Measurements from ENCODE around the gene PAPPA2. TPM values are rescaled to one million over a fixed set of nuclear protein-coding genes. Genes with fewer than 3 reads are reported as not detected.

PAPPA2 gene
- total and polyA plus RNA-seq, 2 donors (not counting 1 experiment from before 2014, with no cell fraction given): 0.24 to 4.1 TPM

GRCh38 chr1:176444286-176444685, 18.7 kb upstream of the PAPPA2 start:
- H3K27me3 ChIP-seq (ENCODE audit: control insufficient read depth, insufficient read depth, low read length): no peaks in the 10 kb centered on the region
- H3K9ac ChIP-seq (ENCODE audit: insufficient read depth, low read length): no peak overlapping the region
- no peaks in the 10 kb centered on the region for H4K20me1 ChIP-seq (ENCODE audit: control insufficient read depth, extremely low read depth, insufficient read depth, low read length)
- no peak for TF ChIP-seq EZH2 (IDR thresholded peaks at IDR 0.05; ENCODE audit: low read length, missing control alignments)
- TF ChIP-seq CTCF (conservative IDR thresholded peaks at IDR 0.05 in 1 of 2, IDR thresholded peaks at IDR 0.05 in 1 of 2; ENCODE audit: low read depth in 1 of 2, low read length in 2 of 2): no peak
- no peak overlapping the region for H3K4me3 ChIP-seq (replicated peaks in 1 of 4; ENCODE audit: control extremely low read depth in 1 of 4, insufficient read depth in 1 of 4, low read depth in 3 of 4, low read length in 4 of 4)
- H3K4me2 ChIP-seq (ENCODE audit: extremely low read depth, insufficient read depth, low read length): no peak overlapping the region
- no peaks in the 10 kb centered on the region for H3K79me2 ChIP-seq (ENCODE audit: control insufficient read depth, insufficient read depth, low read length)
- no peaks in the 10 kb centered on the region for H3K36me3 ChIP-seq (ENCODE audit: control insufficient read depth, insufficient read depth, low read length)
- H2AFZ ChIP-seq (ENCODE audit: low read length): no peak overlapping the region
- no peak overlapping the region for H3K27ac ChIP-seq (ENCODE audit: insufficient read depth, low read length)
- H3K4me1 ChIP-seq (ENCODE audit: control insufficient read depth, extremely low read depth, insufficient read depth, low read length): no peaks in the 10 kb centered on the region
- DNase-seq (ENCODE audit: low read depth in 2 of 2): no peak
- no peaks in the 10 kb centered on the region for H3K9me3 ChIP-seq (ENCODE audit: control insufficient read depth, insufficient read depth, low read depth, low read length)

GRCh38 chr1:176445402-176445801, 17.6 kb upstream of the PAPPA2 start:
- Histone ChIP-seq H3K79me2 (ENCODE audit: control insufficient read depth, insufficient read depth, low read length) (no peaks in the 10 kb centered on the region), H3K27ac (ENCODE audit: insufficient read depth, low read length) (no peak overlapping the region), H3K4me3 (replicated peaks in 1 of 4; ENCODE audit: control extremely low read depth in 1 of 4, insufficient read depth in 1 of 4, low read depth in 3 of 4, low read length in 4 of 4) (no peak overlapping the region), H3K4me1 (ENCODE audit: control insufficient read depth, extremely low read depth, insufficient read depth, low read length) (no peaks in the 10 kb centered on the region), H3K4me2 (ENCODE audit: extremely low read depth, insufficient read depth, low read length) (no peak overlapping the region), H3K9me3 (ENCODE audit: control insufficient read depth, insufficient read depth, low read depth, low read length) (no peaks in the 10 kb centered on the region), H4K20me1 (ENCODE audit: control insufficient read depth, extremely low read depth, insufficient read depth, low read length) (no peaks in the 10 kb centered on the region), H3K27me3 (ENCODE audit: control insufficient read depth, insufficient read depth, low read length) (no peaks in the 10 kb centered on the region), H3K36me3 (ENCODE audit: control insufficient read depth, insufficient read depth, low read length) (no peaks in the 10 kb centered on the region), H3K9ac (ENCODE audit: insufficient read depth, low read length) (no peak overlapping the region), H2AFZ (ENCODE audit: low read length) (no peak overlapping the region)
- no peak for DNase-seq (ENCODE audit: low read depth in 2 of 2)
- TF ChIP-seq EZH2 (IDR thresholded peaks at IDR 0.05; ENCODE audit: low read length, missing control alignments) (no peak), CTCF (conservative IDR thresholded peaks at IDR 0.05 in 1 of 2, IDR thresholded peaks at IDR 0.05 in 1 of 2; ENCODE audit: low read depth in 1 of 2, low read length in 2 of 2) (no peak)

GRCh38 chr1:176448340-176448739, 14.6 kb upstream of the PAPPA2 start:
- H3K27ac ChIP-seq (ENCODE audit: insufficient read depth, low read length): no peak overlapping the region
- no peaks in the 10 kb centered on the region for H3K36me3 ChIP-seq (ENCODE audit: control insufficient read depth, insufficient read depth, low read length)
- no peaks in the 10 kb centered on the region for H3K9me3 ChIP-seq (ENCODE audit: control insufficient read depth, insufficient read depth, low read depth, low read length)
- H3K4me1 ChIP-seq (ENCODE audit: control insufficient read depth, extremely low read depth, insufficient read depth, low read length): no peaks in the 10 kb centered on the region
- H3K27me3 ChIP-seq (ENCODE audit: control insufficient read depth, insufficient read depth, low read length): no peaks in the 10 kb centered on the region
- H3K9ac ChIP-seq (ENCODE audit: insufficient read depth, low read length): no peak overlapping the region
- no peak overlapping the region for H3K4me2 ChIP-seq (ENCODE audit: extremely low read depth, insufficient read depth, low read length)
- no peaks in the 10 kb centered on the region for H3K79me2 ChIP-seq (ENCODE audit: control insufficient read depth, insufficient read depth, low read length)
- no peak for DNase-seq (ENCODE audit: low read depth in 2 of 2)
- TF ChIP-seq CTCF (conservative IDR thresholded peaks at IDR 0.05 in 1 of 2, IDR thresholded peaks at IDR 0.05 in 1 of 2; ENCODE audit: low read depth in 1 of 2, low read length in 2 of 2): no peak
- TF ChIP-seq EZH2 (IDR thresholded peaks at IDR 0.05; ENCODE audit: low read length, missing control alignments): no peak
- H4K20me1 ChIP-seq (ENCODE audit: control insufficient read depth, extremely low read depth, insufficient read depth, low read length): no peaks in the 10 kb centered on the region
- H3K4me3 ChIP-seq (replicated peaks in 1 of 4; ENCODE audit: control extremely low read depth in 1 of 4, insufficient read depth in 1 of 4, low read depth in 3 of 4, low read length in 4 of 4): no peak overlapping the region
- H2AFZ ChIP-seq (ENCODE audit: low read length): no peak overlapping the region

Data from fibroblast of lung (primary cell).